GM18508 (cell line): ENCODE results near the gene RING1.

Source experiments
- ATAC-seq: cut with Tn5 transposase; IDR thresholded peaks from one replicate; pipeline ENCODE4 v1.9.1; 2021; ENCODE audit warnings: moderate number of reproducible peaks; ENCODE audit not compliant: insufficient read depth, unreplicated experiment

Gene RING1

GRCh38 chr6:33191383-33192104, 16.8 kb upstream of the RING1 start:
- no peak for ATAC-seq

- no peak for ATAC-seq
Observed at GRCh38 chr6:33192105-33192646, 16.1 kb upstream of the RING1 start, which contains the start of gene COL11A2. COL11A2 (minus strand) TSS chr6:33192467; CDS start chr6:33192240, 227 bp downstream.

GRCh38 chr6:33192671-33193602, 15.4 kb upstream of the RING1 start:
- no peak for ATAC-seq

- no peak for ATAC-seq
Observed at GRCh38 chr6:33193619-33194018, 14.7 kb upstream of the RING1 start.

- ATAC-seq: no peak
Observed at GRCh38 chr6:33194431-33194979, 13.8 kb upstream of the RING1 start.

GRCh38 chr6:33195304-33196165, 12.8 kb upstream of the RING1 start:
- ATAC-seq: no peak

GRCh38 chr6:33197431-33198048, 10.8 kb upstream of the RING1 start:
- ATAC-seq: no peak

GRCh38 chr6:33198159-33198852, 10.0 kb upstream of the RING1 start:
- ATAC-seq: no peak

- ATAC-seq: no peak
Observed at GRCh38 chr6:33198853-33199436, 9.4 kb upstream of the RING1 start.

GRCh38 chr6:33199687-33200218, 8.5 kb upstream of the RING1 start:
- no peak for ATAC-seq

- no peak for ATAC-seq
Observed at GRCh38 chr6:33200219-33201146, 7.8 kb upstream of the RING1 start, which contains the start of the genes RXRB and SLC39A7. RXRB (minus strand) TSS chr6:33200665; CDS start chr6:33200476, 189 bp downstream. SLC39A7 (plus strand) TSS chr6:33200867; CDS start chr6:33201246, 379 bp downstream.

- ATAC-seq: no peak
Observed at GRCh38 chr6:33201147-33201545, 7.2 kb upstream of the RING1 start.

GRCh38 chr6:33201935-33202334, 6.4 kb upstream of the RING1 start:
- ATAC-seq: no peak

- ATAC-seq: no peak
Observed at GRCh38 chr6:33202799-33203198, 5.5 kb upstream of the RING1 start.

- ATAC-seq: no peak
Observed at GRCh38 chr6:33203443-33204164, 4.7 kb upstream of the RING1 start.

GRCh38 chr6:33204165-33204414, 4.2 kb upstream of the RING1 start:
- no peak for ATAC-seq
